MCF 10A (cell line): ENCODE measurements around the gene CSNK1G2. TPM values are rescaled to one million over a fixed set of nuclear protein-coding genes. Genes with fewer than 3 reads are reported as not detected.

Source experiments
- BruUV-seq: library from RNA; stranded (reverse); fragments of 400-500 nt; replicated peaks from 2 replicates; lab custom pipeline; 2021; lab: Mats Ljungman, UMichigan
- CTCF ChIA-PET: fragments of 300-600 bp; sonication (Branson Sonifier 250); formaldehyde crosslinking; extraction: SDS; loops from one replicate; lab custom pipeline; 2021; ENCODE audit warnings: antibody characterized with exemption, inconsistent platforms; lab: Yijun Ruan, JAX
- POLR2A ChIA-PET: fragments of 300-600, 350-650 bp; sonication (Branson Sonifier 250); formaldehyde crosslinking; extraction: SDS; loops from one replicate; lab custom pipeline; 2020; ENCODE audit warnings: antibody characterized with exemption, inconsistent platforms; lab: Yijun Ruan, JAX
- DNase-seq: peaks from one replicate; pipeline ENCODE4 v3.0.0-alpha.2; 2018; ENCODE audit not compliant: unreplicated experiment
- H3K27ac Mint-ChIP-seq: one replicate; pipeline ENCODE4 v1.8.0; 2022; ENCODE audit warnings: mild to moderate bottlenecking, low read depth, mixed read lengths; ENCODE audit not compliant: unreplicated experiment
- H3K27me3 Mint-ChIP-seq: one replicate; pipeline ENCODE4 v1.8.0; 2022; ENCODE audit warnings: mixed read lengths; ENCODE audit not compliant: insufficient read depth, unreplicated experiment
- H3K36me3 Mint-ChIP-seq: one replicate; pipeline ENCODE4 v1.8.0; 2022; ENCODE audit warnings: mild to moderate bottlenecking, moderate library complexity, mixed read lengths; ENCODE audit not compliant: insufficient read depth, unreplicated experiment
- H3K4me1 Mint-ChIP-seq: one replicate; pipeline ENCODE4 v1.8.0; 2022; ENCODE audit warnings: mixed read lengths; ENCODE audit not compliant: insufficient read depth, unreplicated experiment
- H3K4me3 Mint-ChIP-seq: one replicate; pipeline ENCODE4 v1.8.0; 2022; ENCODE audit warnings: mild to moderate bottlenecking, moderate library complexity, mixed read lengths; ENCODE audit not compliant: unreplicated experiment
- H3K9me3 Mint-ChIP-seq: one replicate; pipeline ENCODE4 v1.8.0; 2022; ENCODE audit warnings: mixed read lengths; ENCODE audit not compliant: unreplicated experiment
- intact Hi-C: fragments of 100-400 bp; cut with micrococcal nuclease; formaldehyde crosslinking; loops from 2 replicates; pipeline ENCODE4 v1.14.1; 2022
- total RNA-seq: library from RNA; stranded (reverse); gene quantifications from 2 replicates; pipeline ENCODE4 v1.2.3, GENCODE V29; 2022
- TF ChIP-seq, protein P1 (sequence below): fragments of 200-600 bp; IDR thresholded peaks from one replicate; pipeline ENCODE4 v1.8.0; 2022; ENCODE audit warnings: antibody characterized with exemption, mild to moderate bottlenecking; ENCODE audit not compliant: unreplicated experiment

CSNK1G2 gene
- total RNA-seq, 1 experiment from 2014 or later, result 48.5 TPM

DNA sequence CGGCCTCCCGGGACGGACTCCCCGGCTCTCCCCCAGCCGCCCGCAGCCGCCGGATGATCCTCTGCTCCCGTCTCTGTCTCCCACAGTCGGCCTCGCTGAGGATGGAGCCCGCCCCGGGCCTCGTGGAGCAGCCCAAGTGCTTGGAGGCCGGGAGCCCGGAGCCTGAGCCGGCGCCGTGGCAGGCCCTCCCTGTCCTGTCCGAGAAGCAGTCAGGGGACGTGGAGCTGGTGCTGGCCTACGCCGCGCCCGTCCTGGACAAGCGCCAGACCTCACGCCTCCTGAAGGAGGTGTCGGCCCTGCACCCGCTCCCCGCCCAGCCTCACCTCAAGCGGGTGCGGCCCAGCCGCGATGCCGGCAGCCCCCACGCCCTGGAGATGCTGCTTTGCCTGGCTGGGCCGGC, 29.0 kb upstream of the CSNK1G2 start:
- ChIA-PET CTCF (no interaction called here), POLR2A (interaction anchor here (0.5 kb wide), 1 partner anchor 27 kb away, joined by 3 read pairs; no protein-coding TSS in a partner anchor)
- TF ChIP-seq, protein P1, sequence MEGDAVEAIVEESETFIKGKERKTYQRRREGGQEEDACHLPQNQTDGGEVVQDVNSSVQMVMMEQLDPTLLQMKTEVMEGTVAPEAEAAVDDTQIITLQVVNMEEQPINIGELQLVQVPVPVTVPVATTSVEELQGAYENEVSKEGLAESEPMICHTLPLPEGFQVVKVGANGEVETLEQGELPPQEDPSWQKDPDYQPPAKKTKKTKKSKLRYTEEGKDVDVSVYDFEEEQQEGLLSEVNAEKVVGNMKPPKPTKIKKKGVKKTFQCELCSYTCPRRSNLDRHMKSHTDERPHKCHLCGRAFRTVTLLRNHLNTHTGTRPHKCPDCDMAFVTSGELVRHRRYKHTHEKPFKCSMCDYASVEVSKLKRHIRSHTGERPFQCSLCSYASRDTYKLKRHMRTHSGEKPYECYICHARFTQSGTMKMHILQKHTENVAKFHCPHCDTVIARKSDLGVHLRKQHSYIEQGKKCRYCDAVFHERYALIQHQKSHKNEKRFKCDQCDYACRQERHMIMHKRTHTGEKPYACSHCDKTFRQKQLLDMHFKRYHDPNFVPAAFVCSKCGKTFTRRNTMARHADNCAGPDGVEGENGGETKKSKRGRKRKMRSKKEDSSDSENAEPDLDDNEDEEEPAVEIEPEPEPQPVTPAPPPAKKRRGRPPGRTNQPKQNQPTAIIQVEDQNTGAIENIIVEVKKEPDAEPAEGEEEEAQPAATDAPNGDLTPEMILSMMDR, result no peak
- no peak for DNase-seq
- H3K4me3 Mint-ChIP-seq, result no peak overlapping the region
- H3K27ac Mint-ChIP-seq, result no peak overlapping the region
- H3K27me3 Mint-ChIP-seq, result no peaks in the 10 kb centered on the region
- no peaks in the 10 kb centered on the region for H3K9me3 Mint-ChIP-seq
- H3K36me3 Mint-ChIP-seq, result peaks cover 12% of the 10 kb centered on the region
- intact Hi-C loops, result no loop called here
- BruUV-seq, result no TSS peak
- H3K4me1 Mint-ChIP-seq, result peaks cover 6% of the 10 kb centered on the region

DNA sequence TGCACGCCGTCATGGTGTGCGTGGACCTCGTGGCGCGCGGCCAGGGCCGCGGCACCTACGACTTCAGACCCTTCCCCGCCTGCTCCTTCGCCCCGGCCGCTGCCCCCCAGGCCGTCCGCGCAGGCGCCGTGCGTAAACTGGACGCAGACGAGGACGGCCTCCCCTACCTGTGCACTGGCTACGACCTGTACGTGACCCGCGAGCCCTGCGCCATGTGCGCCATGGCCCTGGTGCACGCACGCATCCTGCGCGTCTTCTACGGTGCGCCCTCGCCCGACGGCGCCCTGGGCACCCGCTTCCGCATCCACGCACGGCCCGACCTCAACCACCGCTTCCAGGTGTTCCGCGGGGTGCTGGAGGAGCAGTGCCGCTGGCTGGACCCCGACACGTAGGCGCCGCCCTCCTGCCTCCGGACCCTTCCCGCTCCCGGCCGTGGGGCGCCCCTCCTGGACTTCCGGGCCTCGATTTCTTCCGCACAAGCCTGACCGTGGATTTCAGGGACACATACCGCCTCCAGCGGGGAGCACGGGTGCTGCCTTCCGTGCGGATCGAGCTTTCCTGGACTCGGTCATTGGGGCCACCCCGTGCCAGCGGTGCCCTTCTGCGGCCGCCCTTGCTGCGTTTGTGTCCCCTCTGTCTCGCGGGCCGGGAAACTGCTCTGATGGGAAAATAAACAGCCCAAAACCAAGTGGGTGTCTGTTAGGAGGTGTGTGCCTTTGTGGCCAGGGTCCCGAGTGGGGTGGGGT, 28.0 kb upstream of the CSNK1G2 start:
- no TSS peak for BruUV-seq
- Mint-ChIP-seq H3K9me3 (no peaks in the 10 kb centered on the region), H3K4me1 (peaks cover 6% of the 10 kb centered on the region), H3K27me3 (no peaks in the 10 kb centered on the region), H3K36me3 (peaks cover 12% of the 10 kb centered on the region), H3K4me3 (no peak overlapping the region), H3K27ac (no peak overlapping the region)
- TF ChIP-seq, protein P1, result no peak
- no peak for DNase-seq
- intact Hi-C loops, result no loop called here
- ChIA-PET POLR2A (no interaction called here), CTCF (interaction anchor here (0.9 to 2.7 kb wide), 2 partner anchors 13 to 16 kb away, joined by 3 to 17 read pairs; no protein-coding TSS in a partner anchor)

DNA sequence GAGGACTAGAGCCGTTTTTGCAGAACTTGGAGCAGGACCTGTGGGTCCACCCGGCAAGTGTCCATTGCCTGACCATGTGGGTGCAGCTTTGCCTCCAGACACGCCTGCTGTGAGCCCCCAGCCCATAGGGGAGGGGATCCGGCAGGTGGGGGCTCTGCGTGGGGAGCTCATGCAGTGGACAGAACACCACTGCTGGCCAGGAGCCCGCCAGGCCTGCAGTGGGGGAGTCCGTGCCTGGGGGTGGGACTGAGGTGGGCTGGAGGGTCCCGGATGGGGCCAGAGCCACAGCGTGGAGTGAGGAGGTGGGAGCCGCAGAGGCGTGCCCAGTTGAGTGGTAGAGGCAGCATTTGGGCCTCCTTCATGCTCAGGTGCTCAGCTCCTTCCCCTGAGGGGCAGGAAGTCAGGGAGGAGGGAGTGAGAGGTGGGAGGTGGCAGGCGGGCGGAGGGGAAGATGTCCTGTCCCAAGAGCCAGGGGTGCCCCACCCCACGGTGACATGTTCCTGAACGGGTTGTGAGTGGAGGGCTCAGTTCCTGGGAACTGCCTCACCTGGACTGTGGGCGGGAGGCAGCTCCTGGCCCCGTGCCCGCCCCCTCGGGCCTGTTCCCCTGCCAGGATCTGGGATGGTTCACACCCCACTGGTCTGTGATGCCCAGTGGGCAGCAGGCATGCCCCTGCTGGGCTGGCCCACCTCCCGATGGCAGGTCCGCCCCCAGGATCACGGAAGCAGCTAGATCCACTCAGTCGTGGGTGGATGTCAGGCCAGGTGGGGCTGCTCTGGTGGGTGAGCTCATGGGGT, 27.0 kb upstream of the CSNK1G2 start:
- Mint-ChIP-seq H3K27ac (no peak overlapping the region), H3K27me3 (no peaks in the 10 kb centered on the region), H3K9me3 (no peaks in the 10 kb centered on the region), H3K4me3 (no peak overlapping the region), H3K36me3 (peaks cover 17% of the 10 kb centered on the region), H3K4me1 (peaks cover 6% of the 10 kb centered on the region)
- BruUV-seq, result no TSS peak
- ChIA-PET CTCF (interaction anchor here (0.6 to 2.7 kb wide), 4 partner anchors 12 to 61 kb away, joined by 3 to 17 read pairs (median 3); no protein-coding TSS in a partner anchor), POLR2A (no interaction called here)
- intact Hi-C loops, result no loop called here
- DNase-seq, result peak; percentile 38
- TF ChIP-seq, protein P1, result no peak

DNA sequence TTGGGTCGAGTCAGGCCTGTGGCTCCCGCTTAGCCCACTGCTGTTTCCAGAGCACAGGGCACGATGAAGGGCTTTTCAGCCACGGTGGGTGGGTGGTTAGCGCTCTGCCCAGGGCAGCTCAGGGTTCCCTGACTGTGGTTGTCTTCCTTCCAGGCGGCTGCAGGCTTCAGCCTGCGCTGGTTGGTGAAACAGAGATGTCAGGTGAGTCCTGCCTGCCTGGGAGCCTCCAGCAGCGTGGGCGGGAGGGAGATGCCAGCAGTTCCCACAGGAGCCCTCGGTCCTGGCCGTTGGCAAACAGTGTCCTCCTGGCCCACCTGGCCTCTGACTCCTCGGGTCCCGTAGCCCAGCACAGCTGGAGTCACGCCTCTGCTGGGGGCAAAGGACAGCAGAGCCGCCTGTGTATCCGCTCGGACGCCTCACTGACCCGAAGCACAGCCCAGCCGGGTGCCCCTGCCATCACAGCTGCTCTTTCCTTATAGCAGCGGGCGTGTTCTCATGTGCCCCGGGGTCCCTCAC, 26.1 kb upstream of the CSNK1G2 start:
- peaks cover 6% of the 10 kb centered on the region for H3K4me1 Mint-ChIP-seq
- BruUV-seq, result no TSS peak
- DNase-seq, result no peak
- no peak overlapping the region for H3K4me3 Mint-ChIP-seq
- H3K27me3 Mint-ChIP-seq, result no peaks in the 10 kb centered on the region
- intact Hi-C loops, result no loop called here
- TF ChIP-seq, protein P1, result no peak
- POLR2A ChIA-PET, result interaction anchor here (0.5 kb wide), 1 partner anchor 46 kb away, joined by 3 read pairs; no protein-coding TSS in a partner anchor
- H3K36me3 Mint-ChIP-seq, result peaks cover 26% of the 10 kb centered on the region
- H3K27ac Mint-ChIP-seq, result no peak overlapping the region
- no peaks in the 10 kb centered on the region for H3K9me3 Mint-ChIP-seq
- CTCF ChIA-PET, result interaction anchor here (0.6 to 2.7 kb wide), 3 partner anchors 14 to 62 kb away, joined by 3 to 17 read pairs (median 3); no protein-coding TSS in a partner anchor
